Fibroblast of villous mesenchyme (primary cell): ENCODE results near the gene AFAP1. TPM values are rescaled to one million over a fixed set of nuclear protein-coding genes. Genes with fewer than 3 reads are reported as not detected.

Source experiments
- DNase-seq: peaks from one replicate; pipeline ENCODE4 v3.0.0-alpha.2; 2010; ENCODE audit warnings: low read depth
- H3K4me3 ChIP-seq: 2 replicates; pipeline ENCODE4 v1.5.1; 2011; ENCODE audit warnings: low read depth, mild to moderate bottlenecking, low read length
- CTCF ChIP-seq: IDR thresholded peaks from 2 replicates; pipeline ENCODE4 v1.5.1; 2012; ENCODE audit warnings: low read depth, mild to moderate bottlenecking, low read length; ENCODE audit not compliant: insufficient read depth
- total RNA-seq: library from RNA; depleted of rRNA; stranded (reverse); fragments of >200 nt; gene quantifications from 2 replicates; pipeline ENCODE4 v1.2.3, GENCODE V29; 2012

Gene AFAP1
- total RNA-seq, 1 donor = 133 TPM

DNA sequence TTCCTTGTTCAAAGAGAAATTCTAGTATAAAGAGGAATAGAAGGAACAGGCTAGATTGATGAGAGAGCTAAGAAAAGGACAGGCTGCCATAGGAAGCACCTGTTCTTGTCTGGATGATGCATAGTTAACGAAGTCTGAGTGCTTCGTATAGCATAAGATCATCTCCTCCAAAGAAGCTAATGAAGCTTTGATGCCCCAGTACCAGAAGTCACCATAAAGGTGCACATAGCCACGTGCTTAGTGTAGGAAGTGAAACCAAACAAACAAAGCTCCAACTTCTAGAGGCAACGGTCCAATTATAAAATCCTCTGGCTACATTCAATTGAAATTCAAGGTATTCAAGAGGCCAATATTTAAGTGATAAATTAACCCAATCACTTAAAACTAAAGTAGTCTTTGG, 31.0 kb downstream of the AFAP1 start:
- no peak for DNase-seq
- no peak overlapping the region for H3K4me3 ChIP-seq
- no peak for TF ChIP-seq CTCF

DNA sequence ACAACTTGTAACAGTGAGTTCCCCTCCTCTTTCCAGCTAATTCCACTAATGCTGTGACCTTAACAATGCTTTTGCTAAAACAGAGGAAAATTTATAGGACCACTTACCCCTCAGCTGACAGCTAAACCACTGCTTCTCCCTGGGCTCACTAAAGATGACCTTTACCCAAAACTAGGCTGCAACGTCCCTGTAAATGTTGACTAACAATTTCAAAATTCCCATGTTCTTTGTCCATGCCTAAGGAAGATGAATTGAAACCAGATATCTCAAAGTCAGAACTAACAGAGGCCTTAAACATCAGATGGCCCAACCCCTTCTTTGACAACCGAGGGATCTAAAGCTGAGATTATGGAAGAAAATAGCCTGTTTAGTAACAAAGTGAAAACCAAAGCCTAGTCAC, 32.5 kb downstream of the AFAP1 start:
- no peak overlapping the region for H3K4me3 ChIP-seq
- peak; percentile 57 for DNase-seq
- TF ChIP-seq CTCF = no peak

DNA sequence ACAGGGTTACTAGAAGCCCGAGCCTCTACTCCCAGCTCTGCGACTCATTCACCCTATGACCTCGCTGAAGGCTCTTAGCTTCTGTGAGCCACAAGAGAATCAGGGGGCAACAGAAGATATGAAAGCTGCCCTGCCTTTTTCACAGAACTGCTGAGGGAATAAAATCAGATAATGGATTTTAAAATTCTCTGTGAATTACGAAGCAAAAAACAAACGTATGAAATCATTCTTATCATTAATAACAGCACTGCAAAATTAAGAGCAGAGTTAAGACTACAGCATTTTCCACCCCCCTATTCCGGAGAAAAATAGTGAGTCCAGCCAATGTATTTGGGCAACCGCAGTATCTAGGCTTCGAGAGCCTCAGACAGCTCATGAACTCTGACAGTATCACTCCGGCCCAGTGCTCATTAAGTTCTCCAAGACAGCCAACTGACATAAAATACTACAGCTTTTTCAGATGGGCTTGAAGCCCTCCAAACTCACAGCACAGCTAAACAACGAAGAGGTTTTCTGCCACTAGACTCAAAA, 33.4 kb downstream of the AFAP1 start:
- DNase-seq = no peak
- no peak overlapping the region for H3K4me3 ChIP-seq
- TF ChIP-seq CTCF = no peak

DNA sequence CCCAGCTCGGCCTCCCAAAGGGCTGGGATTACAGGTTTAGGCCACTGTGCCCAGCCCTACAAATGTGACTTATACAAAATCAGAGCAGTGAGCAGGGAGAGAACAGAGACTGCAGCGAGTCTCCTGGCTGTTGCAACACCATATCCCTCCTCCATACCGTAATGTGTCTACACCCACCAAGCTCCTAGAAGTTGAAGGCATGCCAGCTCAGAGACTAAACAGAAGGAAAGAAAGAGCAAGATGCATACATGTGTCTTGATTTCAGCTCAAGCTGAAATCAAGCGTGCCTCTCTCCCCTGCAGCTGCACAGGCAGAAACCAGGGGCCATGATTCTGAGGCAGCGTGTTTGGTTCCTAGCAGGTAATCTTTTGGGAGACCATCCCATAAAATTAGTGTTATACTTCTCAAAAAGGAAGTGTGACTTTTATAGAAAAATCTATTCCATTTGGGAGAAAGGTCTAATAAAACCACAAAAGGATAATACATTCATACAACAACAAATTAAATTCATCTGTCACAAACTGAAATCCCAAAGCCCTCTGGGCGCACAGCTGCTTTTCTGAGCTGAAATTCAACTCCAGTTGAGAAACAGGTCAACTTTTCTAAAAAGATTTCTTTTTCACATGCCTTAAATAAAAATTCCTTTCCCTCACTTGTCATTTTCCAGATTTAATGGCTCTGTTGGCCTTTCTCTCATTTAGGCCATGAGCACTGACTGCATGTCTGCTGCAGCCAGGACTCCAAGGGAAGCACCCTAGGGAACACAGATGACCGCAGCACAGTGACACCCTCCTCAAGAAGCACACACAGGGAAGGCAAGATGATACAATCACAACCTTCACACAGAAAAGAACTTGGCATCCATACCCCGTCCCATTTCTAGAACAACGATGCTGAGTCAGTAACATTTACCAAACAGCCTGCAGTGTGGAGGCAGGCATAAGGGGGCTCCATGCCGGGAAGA, 34.4 kb downstream of the AFAP1 start:
- no peak for TF ChIP-seq CTCF
- H3K4me3 ChIP-seq = no peak overlapping the region
- DNase-seq = peak; percentile 98

DNA sequence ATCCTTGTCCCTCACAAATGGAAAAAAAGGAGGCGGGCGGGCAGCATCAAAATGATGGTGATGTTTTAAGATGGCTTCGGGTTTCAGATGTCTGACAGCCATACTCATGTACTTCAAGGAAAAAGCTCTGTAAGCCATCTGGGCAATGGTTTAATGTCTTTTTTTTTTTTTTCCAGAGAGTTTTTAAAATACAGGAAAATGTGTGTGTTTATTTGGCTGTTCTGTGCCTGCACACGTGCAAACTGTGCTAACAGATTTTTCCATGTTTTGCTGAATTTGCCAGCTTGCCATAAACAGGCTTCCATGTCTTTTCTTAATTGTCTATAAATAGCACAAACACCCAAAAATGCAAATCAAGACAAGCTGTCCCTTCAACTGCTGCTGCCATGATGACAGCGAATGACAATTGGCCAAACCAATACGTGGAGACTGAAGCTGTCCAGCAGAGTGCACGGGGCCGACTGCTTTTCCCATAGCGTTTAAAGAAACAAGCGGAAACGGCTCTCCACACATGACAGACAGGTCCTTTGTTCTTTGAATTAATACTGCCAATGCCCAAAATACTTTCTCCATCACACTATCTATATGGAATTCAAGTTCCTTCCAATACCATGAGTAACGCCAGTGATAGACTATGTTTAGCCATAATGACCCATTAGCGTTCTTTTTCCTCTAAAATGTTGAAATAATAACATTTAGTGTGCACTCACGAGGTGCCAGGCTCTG, 35.7 kb downstream of the AFAP1 start:
- DNase-seq = peak; percentile 46
- no peak for TF ChIP-seq CTCF
- H3K4me3 ChIP-seq = no peak overlapping the region

DNA sequence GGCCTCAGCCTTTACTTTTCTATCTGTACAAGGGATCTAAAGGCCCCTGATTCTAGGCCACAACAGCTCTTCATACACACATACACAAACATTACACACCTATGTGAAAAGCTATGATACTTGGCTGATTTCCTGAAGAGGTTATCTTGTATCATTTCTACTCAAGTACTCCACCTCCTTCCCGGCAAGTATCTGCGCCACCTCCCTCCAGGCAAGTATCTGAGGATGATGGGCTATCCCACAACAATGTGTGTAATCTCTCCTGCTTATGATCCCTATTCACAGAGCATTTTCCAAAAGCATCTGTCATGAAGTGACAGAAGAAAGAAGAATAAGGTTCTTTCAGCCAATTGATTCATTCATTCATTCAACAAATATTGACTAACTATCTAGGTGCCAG, 36.8 kb downstream of the AFAP1 start:
- no peak overlapping the region for H3K4me3 ChIP-seq
- no peak for TF ChIP-seq CTCF
- no peak for DNase-seq
